HEK293T (cell line): ENCODE results near the gene ZXDB.
"Not testable (repeated sequence)": the region's sequence is repeated elsewhere in the genome, so short reads cannot be mapped to it uniquely, and the experiment has no call there.

ENCODE experiments used
- CTCF ChIA-PET: fragments of 350-600 bp; formaldehyde crosslinking; extraction: SDS; loops from one replicate; lab custom pipeline; 2021; ENCODE audit warnings: antibody characterized with exemption, inconsistent platforms; lab: Yijun Ruan, JAX
- POLR2A ChIA-PET: fragments of 350-600 bp; formaldehyde crosslinking; extraction: SDS; loops from one replicate; lab custom pipeline; 2020; ENCODE audit warnings: antibody characterized with exemption, inconsistent platforms; lab: Yijun Ruan, JAX
- DNase-seq: peaks from one replicate; pipeline ENCODE4 v3.0.0; 2012; ENCODE audit warnings: mixed read lengths; ENCODE audit errors: extremely low spot score
- ARNT ChIP-seq: fragments of 450-650 bp; IDR thresholded peaks from 2 replicates; pipeline ENCODE4 v1.6.1; 2017; ENCODE audit warnings: mild to moderate bottlenecking
- BHLHE40 ChIP-seq: fragments of 450-650 bp; IDR thresholded peaks from 2 replicates; pipeline ENCODE4 v1.6.1; 2016; ENCODE audit warnings: mild to moderate bottlenecking, moderate library complexity, borderline replicate concordance
- CTBP1 ChIP-seq: fragments of 450-650 bp; IDR thresholded peaks from 2 replicates; pipeline ENCODE4 v1.6.1; 2016; ENCODE audit warnings: borderline replicate concordance
- ELF4 ChIP-seq: fragments of 450-650 bp; IDR thresholded peaks from 2 replicates; pipeline ENCODE4 v1.6.1; 2017; ENCODE audit warnings: antibody characterized with exemption
- FOXA1 ChIP-seq: fragments of 450-650 bp; IDR thresholded peaks from 2 replicates; pipeline ENCODE4 v1.6.1; 2016; ENCODE audit warnings: mild to moderate bottlenecking
- FOXK2 ChIP-seq: fragments of 450-650 bp; IDR thresholded peaks from 2 replicates; pipeline ENCODE4 v1.6.1; 2016; ENCODE audit warnings: mild to moderate bottlenecking
- FOXM1 ChIP-seq: fragments of 450-650 bp; IDR thresholded peaks from 2 replicates; pipeline ENCODE4 v1.6.1; 2017; ENCODE audit warnings: mild to moderate bottlenecking, borderline replicate concordance
- HDGF ChIP-seq: fragments of 450-650 bp; IDR thresholded peaks from 2 replicates; pipeline ENCODE4 v1.6.1; 2017; ENCODE audit warnings: antibody characterized with exemption, borderline replicate concordance
- L3MBTL2 ChIP-seq: fragments of 450-650 bp; conservative IDR thresholded peaks from 2 replicates; pipeline ENCODE4 v1.6.1; 2016; ENCODE audit warnings: mild to moderate bottlenecking
- LEF1 ChIP-seq: fragments of 450-650 bp; IDR thresholded peaks from 2 replicates; pipeline ENCODE4 v1.6.1; 2017; ENCODE audit warnings: mild to moderate bottlenecking, borderline replicate concordance
- NFRKB ChIP-seq: fragments of 450-650 bp; IDR thresholded peaks from 2 replicates; pipeline ENCODE4 v1.6.1; 2016; ENCODE audit warnings: mild to moderate bottlenecking, moderate library complexity
- PKNOX1 ChIP-seq: fragments of 450-650 bp; IDR thresholded peaks from 2 replicates; pipeline ENCODE4 v1.6.1; 2016
- SP1 ChIP-seq: fragments of 450-650 bp; IDR thresholded peaks from 2 replicates; pipeline ENCODE4 v1.6.1; 2017
- SUZ12 ChIP-seq: fragments of 450-650 bp; IDR thresholded peaks from 2 replicates; pipeline ENCODE4 v1.6.1; 2016; ENCODE audit warnings: mild to moderate bottlenecking
- TARDBP ChIP-seq: fragments of 450-650 bp; IDR thresholded peaks from 2 replicates; pipeline ENCODE4 v1.6.1; 2016
- ZNF384 ChIP-seq: fragments of 450-650 bp; IDR thresholded peaks from 2 replicates; pipeline ENCODE4 v1.6.1; 2016

ZXDB gene

GRCh38 chrX:57591284-57592159 lies at the start of gene ZXDB:
TSS of gene ZXDB (plus strand) at chrX:57592011. CDS start at chrX:57592049, 38 bp downstream.
- DNase-seq, CTCF ChIA-PET: not testable (repeated sequence)

GRCh38 chrX:57565198-57565597 lies 26.6 kb upstream of the ZXDB start:
- no peak for DNase-seq
- ChIA-PET CTCF (no interaction called here), POLR2A (no interaction called here)
- TF ChIP-seq SP1, result no peak
- TF ChIP-seq LEF1, result no peak
- TF ChIP-seq FOXM1, result no peak
- TF ChIP-seq PKNOX1, result no peak
- no peak for TF ChIP-seq NFRKB
- no peak for TF ChIP-seq ZNF384
- TF ChIP-seq FOXA1, result no peak
- TF ChIP-seq ARNT, result no peak

More at GRCh38 chrX:57591284-57592159, at the start of gene ZXDB:
- POLR2A ChIA-PET, result not testable (repeated sequence)

- CTCF ChIA-PET, result no interaction called here
- POLR2A ChIA-PET, result no interaction called here
- TF ChIP-seq LEF1, result no peak
- no peak for TF ChIP-seq FOXA1
- no peak for TF ChIP-seq FOXM1
- no peak for TF ChIP-seq ZNF384
- no peak for TF ChIP-seq TARDBP
- peak; percentile 8 for DNase-seq
Observed at GRCh38 chrX:57573754-57574153, 18.1 kb upstream of the ZXDB start.

GRCh38 chrX:57582948-57583347 lies 8.9 kb upstream of the ZXDB start:
- CTCF ChIA-PET, POLR2A ChIA-PET, DNase-seq: not testable (repeated sequence)

- TF ChIP-seq HDGF, result no peak
- TF ChIP-seq CTBP1, result no peak
- no peak for TF ChIP-seq BHLHE40
- TF ChIP-seq FOXM1, result no peak
- no peak for TF ChIP-seq SUZ12
- TF ChIP-seq TARDBP, result no peak
- no peak for TF ChIP-seq LEF1
- TF ChIP-seq PKNOX1, result no peak
- TF ChIP-seq ZNF384, result no peak
- no peak for TF ChIP-seq FOXA1
- TF ChIP-seq L3MBTL2, result no peak
- TF ChIP-seq ELF4, result no peak
- no peak for TF ChIP-seq ARNT
- ChIA-PET POLR2A (no interaction called here), CTCF (no interaction called here)
- no peak for DNase-seq
Observed at GRCh38 chrX:57583477-57583876, 8.3 kb upstream of the ZXDB start.

GRCh38 chrX:57586360-57586759 lies 5.5 kb upstream of the ZXDB start:
- POLR2A ChIA-PET, result no interaction called here
- TF ChIP-seq FOXA1, result no peak
- no peak for TF ChIP-seq LEF1
- no peak for TF ChIP-seq PKNOX1
- no peak for TF ChIP-seq SUZ12
- TF ChIP-seq L3MBTL2, result no peak
- no peak for TF ChIP-seq FOXK2
- TF ChIP-seq ARNT, result no peak
- TF ChIP-seq NFRKB, result no peak
- no peak for TF ChIP-seq ZNF384
- no peak for TF ChIP-seq SP1
- no peak for TF ChIP-seq ELF4
- no peak for TF ChIP-seq CTBP1
- no peak for TF ChIP-seq FOXM1
- no peak for TF ChIP-seq BHLHE40
- no peak for TF ChIP-seq TARDBP
- no peak for TF ChIP-seq HDGF
- CTCF ChIA-PET, result no interaction called here
- no peak for DNase-seq

- ChIA-PET CTCF (no interaction called here), POLR2A (no interaction called here)
- no peak for DNase-seq
- no peak for TF ChIP-seq ARNT
- no peak for TF ChIP-seq FOXK2
- TF ChIP-seq CTBP1, result no peak
- no peak for TF ChIP-seq TARDBP
- no peak for TF ChIP-seq ZNF384
- no peak for TF ChIP-seq LEF1
Observed at GRCh38 chrX:57587062-57587461, 4.7 kb upstream of the ZXDB start.
